GM19099 (cell line): ENCODE results near the gene TMEM214.

Experiments used
- POLR2A ChIP-seq: IDR thresholded peaks from 3 replicates; pipeline ENCODE4 v1.6.1; 2011; ENCODE audit warnings: low read depth; ENCODE audit not compliant: insufficient read length; ENCODE audit errors: extremely low read depth

TMEM214 gene

GRCh38 chr2:27007416-27008374, 25.1 kb upstream of the TMEM214 start:
- no peak for TF ChIP-seq POLR2A

- TF ChIP-seq POLR2A = no peak
Measured at GRCh38 chr2:27008678-27009077, 24.1 kb upstream of the TMEM214 start.

GRCh38 chr2:27009083-27009482, 23.7 kb upstream of the TMEM214 start:
- no peak for TF ChIP-seq POLR2A

GRCh38 chr2:27009716-27010115, 23.0 kb upstream of the TMEM214 start:
- no peak for TF ChIP-seq POLR2A

- TF ChIP-seq POLR2A = no peak
Measured at GRCh38 chr2:27010139-27010538, 22.6 kb upstream of the TMEM214 start.

- no peak for TF ChIP-seq POLR2A
Measured at GRCh38 chr2:27013738-27014137, 19.0 kb upstream of the TMEM214 start.

GRCh38 chr2:27014771-27015433, 17.9 kb upstream of the TMEM214 start:
- no peak for TF ChIP-seq POLR2A

GRCh38 chr2:27016801-27017325, 15.9 kb upstream of the TMEM214 start:
- TF ChIP-seq POLR2A = no peak

- no peak for TF ChIP-seq POLR2A
Measured at GRCh38 chr2:27018142-27018541, 14.6 kb upstream of the TMEM214 start.

GRCh38 chr2:27019459-27019858, 13.3 kb upstream of the TMEM214 start:
- TF ChIP-seq POLR2A = no peak

- no peak for TF ChIP-seq POLR2A
Measured at GRCh38 chr2:27019931-27020855, 12.6 kb upstream of the TMEM214 start.

GRCh38 chr2:27021253-27022049, 11.3 kb upstream of the TMEM214 start:
- TF ChIP-seq POLR2A = no peak

GRCh38 chr2:27023740-27024139, 9.0 kb upstream of the TMEM214 start:
- no peak for TF ChIP-seq POLR2A

- no peak for TF ChIP-seq POLR2A
Measured at GRCh38 chr2:27024188-27024587, 8.6 kb upstream of the TMEM214 start.
